MM.1S (cell line): ENCODE data around the gene EHBP1.

ENCODE experiments used
- DNase-seq: peaks from one replicate; pipeline ENCODE4 v3.0.0-alpha.2; 2015
- H2AFZ ChIP-seq: fragments of 300-600 bp; sonication (generic); 2 replicates; pipeline ENCODE4 v1.6.0; 2016; ENCODE audit warnings: antibody characterized with exemption, low read length
- H3F3A ChIP-seq: fragments of 300-600 bp; sonication (generic); 2 replicates; pipeline ENCODE4 v1.6.1; 2016; ENCODE audit warnings: mild to moderate bottlenecking, antibody characterized with exemption, low read length, moderate library complexity, mixed read lengths; ENCODE audit not compliant: insufficient read depth
- H3K27ac ChIP-seq: fragments of 300-600 bp; sonication (generic); 2 replicates; pipeline ENCODE4 v1.5.1; 2016; ENCODE audit warnings: mild to moderate bottlenecking, low read length
- H3K27me3 ChIP-seq: fragments of 300-600 bp; sonication (generic); replicated peaks from 2 replicates; pipeline ENCODE4 v1.6.0; 2016; ENCODE audit warnings: low read length; ENCODE audit not compliant: insufficient read depth
- H3K36me3 ChIP-seq: fragments of 300-600 bp; sonication (generic); replicated peaks from 2 replicates; pipeline ENCODE4 v1.6.1; 2016; ENCODE audit warnings: mild to moderate bottlenecking, low read length, mixed read lengths; ENCODE audit not compliant: insufficient read depth
- H3K4me1 ChIP-seq: fragments of 300-600 bp; sonication (generic); 2 replicates; pipeline ENCODE4 v1.6.1; 2016; ENCODE audit warnings: low read length, mixed read lengths
- H3K4me2 ChIP-seq: fragments of 300-600 bp; sonication (generic); 2 replicates; pipeline ENCODE4 v1.6.0; 2016; ENCODE audit warnings: low read depth, low read length
- H3K4me3 ChIP-seq: fragments of 300-600 bp; sonication (generic); 2 replicates; pipeline ENCODE4 v1.5.1; 2016; ENCODE audit warnings: low read length, mixed read lengths
- H3K79me2 ChIP-seq: fragments of 300-600 bp; sonication (generic); 2 replicates; pipeline ENCODE4 v1.6.1; 2016; ENCODE audit warnings: mixed run types, low read length, mixed read lengths
- H3K9ac ChIP-seq: fragments of 300-600 bp; sonication (generic); 2 replicates; pipeline ENCODE4 v1.6.1; 2016; ENCODE audit warnings: low read length, mixed read lengths
- H3K9me2 ChIP-seq: fragments of 300-600 bp; sonication (generic); replicated peaks from 2 replicates; pipeline ENCODE4 v1.6.1; 2016; ENCODE audit warnings: mild to moderate bottlenecking, low read length, mixed read lengths; ENCODE audit not compliant: insufficient read depth
- H3K9me3 ChIP-seq: fragments of 300-600 bp; sonication (generic); replicated peaks from 2 replicates; pipeline ENCODE4 v1.6.1; 2016; ENCODE audit warnings: mild to moderate bottlenecking, low read length, mixed read lengths; ENCODE audit not compliant: insufficient read depth
- H4K20me1 ChIP-seq: fragments of 300-600 bp; sonication (generic); 2 replicates; pipeline ENCODE4 v1.6.1; 2016; ENCODE audit warnings: mild to moderate bottlenecking, low read length, moderate library complexity, mixed read lengths; ENCODE audit not compliant: insufficient read depth
- EZH2 ChIP-seq: fragments of 300-600 bp; sonication (generic); optimal IDR thresholded peaks from 2 replicates; pipeline ENCODE3; 2017; ENCODE audit warnings: low read depth, mild to moderate bottlenecking, antibody characterized with exemption, low read length, mixed read lengths
- EZH2phosphoT487 ChIP-seq: fragments of 300-600 bp; sonication (generic); IDR thresholded peaks from 2 replicates; pipeline ENCODE4 v1.6.1; 2018; ENCODE audit warnings: antibody characterized with exemption, low read length
- TF ChIP-seq, protein P1 (sequence below): fragments of 300-600 bp; sonication (generic); IDR thresholded peaks from 2 replicates; pipeline ENCODE4 v1.5.1; 2016; ENCODE audit warnings: antibody characterized with exemption, low read length, mixed read lengths

Gene EHBP1

GRCh38 chr2:62966991-62967390, 261.5 kb downstream of the EHBP1 start:
- no peak overlapping the region for H3K4me3 ChIP-seq
- no peaks in the 10 kb centered on the region for H4K20me1 ChIP-seq
- H3K27me3 ChIP-seq: no peaks in the 10 kb centered on the region
- no peak overlapping the region for H3K27ac ChIP-seq
- no peak for DNase-seq
- TF ChIP-seq, protein P1, sequence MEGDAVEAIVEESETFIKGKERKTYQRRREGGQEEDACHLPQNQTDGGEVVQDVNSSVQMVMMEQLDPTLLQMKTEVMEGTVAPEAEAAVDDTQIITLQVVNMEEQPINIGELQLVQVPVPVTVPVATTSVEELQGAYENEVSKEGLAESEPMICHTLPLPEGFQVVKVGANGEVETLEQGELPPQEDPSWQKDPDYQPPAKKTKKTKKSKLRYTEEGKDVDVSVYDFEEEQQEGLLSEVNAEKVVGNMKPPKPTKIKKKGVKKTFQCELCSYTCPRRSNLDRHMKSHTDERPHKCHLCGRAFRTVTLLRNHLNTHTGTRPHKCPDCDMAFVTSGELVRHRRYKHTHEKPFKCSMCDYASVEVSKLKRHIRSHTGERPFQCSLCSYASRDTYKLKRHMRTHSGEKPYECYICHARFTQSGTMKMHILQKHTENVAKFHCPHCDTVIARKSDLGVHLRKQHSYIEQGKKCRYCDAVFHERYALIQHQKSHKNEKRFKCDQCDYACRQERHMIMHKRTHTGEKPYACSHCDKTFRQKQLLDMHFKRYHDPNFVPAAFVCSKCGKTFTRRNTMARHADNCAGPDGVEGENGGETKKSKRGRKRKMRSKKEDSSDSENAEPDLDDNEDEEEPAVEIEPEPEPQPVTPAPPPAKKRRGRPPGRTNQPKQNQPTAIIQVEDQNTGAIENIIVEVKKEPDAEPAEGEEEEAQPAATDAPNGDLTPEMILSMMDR: no peak
- TF ChIP-seq EZH2: no peak
- TF ChIP-seq EZH2phosphoT487: no peak
- H3K9me2 ChIP-seq: no peaks in the 10 kb centered on the region
- H3K4me2 ChIP-seq: no peak overlapping the region
- H3K79me2 ChIP-seq: no peaks in the 10 kb centered on the region
- H3K36me3 ChIP-seq: no peaks in the 10 kb centered on the region
- no peaks in the 10 kb centered on the region for H3K9me3 ChIP-seq
- no peak overlapping the region for H3K9ac ChIP-seq
- no peak overlapping the region for H2AFZ ChIP-seq
- no peaks in the 10 kb centered on the region for H3K4me1 ChIP-seq
- no peaks in the 10 kb centered on the region for H3F3A ChIP-seq

- Histone ChIP-seq H3K4me1 (no peaks in the 10 kb centered on the region), H3K4me3 (no peak overlapping the region), H3K4me2 (no peak overlapping the region), H3K79me2 (no peaks in the 10 kb centered on the region), H3K27me3 (no peaks in the 10 kb centered on the region), H2AFZ (no peak overlapping the region), H3K9me2 (no peaks in the 10 kb centered on the region), H3K9me3 (no peaks in the 10 kb centered on the region), H3K27ac (no peak overlapping the region), H3K9ac (no peak overlapping the region), H3F3A (no peaks in the 10 kb centered on the region), H3K36me3 (no peaks in the 10 kb centered on the region), H4K20me1 (no peaks in the 10 kb centered on the region)
- TF ChIP-seq EZH2phosphoT487 (no peak), EZH2 (no peak)
- TF ChIP-seq, protein P1: no peak
- no peak for DNase-seq
Measured at GRCh38 chr2:62968168-62968567, 262.7 kb downstream of the EHBP1 start.

GRCh38 chr2:62968668-62969067, 263.2 kb downstream of the EHBP1 start:
- Histone ChIP-seq H3K27me3 (no peaks in the 10 kb centered on the region), H3K4me1 (no peaks in the 10 kb centered on the region), H3K4me2 (no peak overlapping the region), H3K4me3 (no peak overlapping the region), H3K36me3 (no peaks in the 10 kb centered on the region), H3K9ac (no peak overlapping the region), H3F3A (no peaks in the 10 kb centered on the region), H3K79me2 (no peaks in the 10 kb centered on the region), H3K27ac (no peak overlapping the region), H3K9me3 (no peaks in the 10 kb centered on the region), H3K9me2 (no peaks in the 10 kb centered on the region), H2AFZ (no peak overlapping the region), H4K20me1 (no peaks in the 10 kb centered on the region)
- TF ChIP-seq EZH2 (no peak), EZH2phosphoT487 (no peak)
- TF ChIP-seq, protein P1: no peak
- no peak for DNase-seq
